HL-60 (cell line): Measurements from ENCODE around the gene SPON1.

Experiments used
- CTCF ChIP-seq: IDR thresholded peaks from one replicate; pipeline ENCODE4 v1.5.1; 2011; ENCODE audit warnings: low read length, control low read depth, inconsistent platforms; ENCODE audit not compliant: insufficient read depth
- GABPA ChIP-seq: IDR thresholded peaks from 2 replicates; pipeline ENCODE4 v1.6.1; 2012; ENCODE audit warnings: low read depth
- POLR2AphosphoS5 ChIP-seq: IDR thresholded peaks from 2 replicates; pipeline ENCODE4 v1.6.1; 2012; ENCODE audit warnings: low read depth
- REST ChIP-seq: IDR thresholded peaks from 2 replicates; pipeline ENCODE4 v1.6.1; 2012; ENCODE audit warnings: low read depth; ENCODE audit not compliant: insufficient replicate concordance

- TF ChIP-seq CTCF (no peak), GABPA (no peak), POLR2AphosphoS5 (no peak), REST (no peak)
Observed at GRCh38 chr11:14262271-14262846, 299.8 kb downstream of the SPON1 start.
